NCI-H2171 treated with DMSO at 0.1 percent for 48 hours (cell line): ENCODE measurements around the gene ING2.
"Not testable (repeated sequence)": the region's sequence is repeated elsewhere in the genome, so short reads cannot be mapped to it uniquely, and the experiment has no call there.

Source experiments
- DNase-seq: peaks from one replicate; lab custom pipeline; 2025; lab: John Stamatoyannopoulos, UW

The ING2 gene

GRCh38 chr4:183548306-183548705 lies 43.4 kb downstream of the ING2 start:
- DNase-seq: no peak

DNA sequence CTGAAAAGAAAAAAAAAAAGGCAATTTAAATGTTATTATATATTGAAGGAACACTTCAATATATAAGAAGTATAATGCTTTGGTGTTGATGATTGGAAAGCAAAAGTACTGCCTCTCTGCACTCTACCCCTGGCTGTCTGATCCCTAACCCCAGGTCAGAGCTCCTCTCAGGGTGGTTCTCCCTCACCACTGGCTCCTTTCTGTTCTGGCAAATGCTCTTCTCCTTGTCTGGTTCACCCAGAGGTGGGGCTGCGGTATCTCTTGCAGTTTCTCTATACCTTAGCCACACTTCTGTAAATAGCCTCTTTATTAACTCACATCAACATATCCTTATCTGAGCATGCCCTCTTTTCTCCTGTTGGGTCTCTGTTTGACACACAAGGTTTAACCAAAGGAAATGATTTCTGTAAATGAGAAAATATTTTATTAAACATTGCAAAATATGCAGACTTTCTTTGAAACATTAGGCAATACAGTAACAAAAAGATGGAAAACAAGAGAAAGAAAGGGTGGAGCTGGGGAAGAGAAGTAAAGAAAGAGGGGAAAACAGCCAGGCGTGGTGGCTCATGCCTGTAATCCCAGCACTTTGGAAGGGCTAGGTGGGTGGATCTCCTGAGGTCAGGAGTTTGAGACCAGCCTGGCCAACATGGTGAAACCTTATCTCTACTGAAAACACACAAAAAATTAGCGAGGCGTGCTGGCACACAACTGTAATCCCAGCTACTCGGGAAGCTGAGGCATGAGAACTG lies 45.7 kb downstream of the ING2 start:
- no peak for DNase-seq

GRCh38 chr4:183552274-183553146 lies 47.7 kb downstream of the ING2 start:
- no peak for DNase-seq

- not testable (repeated sequence) for DNase-seq
Observed at GRCh38 chr4:183553147-183553478, 48.3 kb downstream of the ING2 start.

- no peak for DNase-seq
Observed at GRCh38 chr4:183553601-183554345, 48.9 kb downstream of the ING2 start.

DNA sequence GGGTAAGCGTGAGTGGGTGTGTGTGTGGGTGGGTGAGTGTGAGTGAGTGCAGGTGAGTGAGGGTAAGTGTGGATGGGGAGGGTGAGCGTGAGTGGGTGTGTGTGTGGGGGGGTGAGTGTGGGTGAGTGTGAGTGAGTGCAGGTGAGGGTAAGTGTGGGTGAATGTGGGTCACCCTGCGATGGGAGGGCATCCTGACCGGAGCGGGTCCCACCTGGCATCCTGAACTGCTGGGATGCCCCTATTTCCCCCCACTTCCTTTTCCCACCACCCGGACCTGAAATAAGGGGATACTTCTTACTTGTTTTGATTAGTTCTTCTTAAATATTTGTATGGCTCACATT lies 49.5 kb downstream of the ING2 start:
- no peak for DNase-seq

GRCh38 chr4:183554878-183555585 lies 50.2 kb downstream of the ING2 start:
- no peak for DNase-seq

GRCh38 chr4:183556947-183557346 lies 52.1 kb downstream of the ING2 start:
- no peak for DNase-seq

GRCh38 chr4:183557611-183558010 lies 52.8 kb downstream of the ING2 start:
- no peak for DNase-seq

- no peak for DNase-seq
Observed at GRCh38 chr4:183558873-183559272, 54.0 kb downstream of the ING2 start.

DNA sequence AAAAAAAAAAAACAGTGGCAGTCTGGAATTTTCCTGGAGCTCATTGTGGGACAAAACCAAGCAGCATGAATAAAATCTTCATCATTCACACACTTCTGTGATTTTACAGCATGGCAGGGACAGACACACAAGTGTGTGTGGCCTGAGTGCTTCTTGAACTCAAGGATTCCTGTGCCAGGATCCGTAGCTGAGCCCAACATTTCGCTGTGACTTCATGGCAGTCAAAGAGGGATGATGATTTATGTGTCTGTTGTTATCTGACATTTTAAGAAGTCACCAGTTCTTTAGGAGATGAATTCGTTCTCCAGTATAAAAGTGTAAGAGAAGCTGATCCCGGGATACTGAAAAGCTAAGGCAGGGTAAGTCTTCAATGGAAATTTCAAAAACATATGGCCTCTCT lies 57.0 kb downstream of the ING2 start:
- DNase-seq: no peak
